ENCODE data around the gene PPP4R3C. TPM values are rescaled to one million over a fixed set of nuclear protein-coding genes. Genes with fewer than 3 reads are reported as not detected.
"Not testable (repeated sequence)": the region's sequence is repeated elsewhere in the genome, so short reads cannot be mapped to it uniquely, and the experiment has no call there.

PPP4R3C gene
- total RNA-seq, 1 experiment from 2014 or later: not detected

GRCh38 chrX:27451324-27451723 lies 11.8 kb downstream of the PPP4R3C start:
- Mint-ChIP-seq H3K36me3 (ENCODE audit: insufficient read depth, unreplicated experiment) (no peaks in the 10 kb centered on the region), H3K4me1 (ENCODE audit: low read depth, unreplicated experiment) (peaks cover under 1% of the 10 kb centered on the region), H3K27ac (ENCODE audit: unreplicated experiment) (no peak overlapping the region), H3K9me3 (ENCODE audit: low read depth, unreplicated experiment) (no peaks in the 10 kb centered on the region), H3K27me3 (ENCODE audit: unreplicated experiment) (no peaks in the 10 kb centered on the region), H3K4me3 (ENCODE audit: low read depth, unreplicated experiment) (no peak overlapping the region)
- intact Hi-C loops (cut with micrococcal nuclease; ENCODE audit: unreplicated experiment): no loop called here
- DNase-seq: no peak
- TF ChIP-seq CTCF (IDR thresholded peaks at IDR 0.05; ENCODE audit: unreplicated experiment): no peak
- CTCF ChIA-PET: no interaction called here
- no TSS peak for BruUV-seq (replicated peaks)

- BruUV-seq (replicated peaks): no TSS peak
- CTCF ChIA-PET: no interaction called here
- Mint-ChIP-seq H3K27me3 (ENCODE audit: unreplicated experiment) (no peaks in the 10 kb centered on the region), H3K36me3 (ENCODE audit: insufficient read depth, unreplicated experiment) (peaks cover 7% of the 10 kb centered on the region), H3K27ac (ENCODE audit: unreplicated experiment) (peak overlapping the region; percentile 93), H3K4me1 (ENCODE audit: low read depth, unreplicated experiment) (peaks cover 17% of the 10 kb centered on the region), H3K9me3 (ENCODE audit: low read depth, unreplicated experiment) (no peaks in the 10 kb centered on the region), H3K4me3 (ENCODE audit: low read depth, unreplicated experiment) (no peak overlapping the region)
- DNase-seq: peak; percentile 14
- TF ChIP-seq CTCF (IDR thresholded peaks at IDR 0.05; ENCODE audit: unreplicated experiment): no peak
- intact Hi-C loops (cut with micrococcal nuclease; ENCODE audit: unreplicated experiment): loop anchor here (5.0 kb wide), 1 partner anchor 151 kb away; no protein-coding TSS in a partner anchor
These were observed 16.7 kb downstream of the PPP4R3C start for GRCh38 chrX:27446423-27446822.

- no TSS peak for BruUV-seq (replicated peaks)
- H3K27ac Mint-ChIP-seq (ENCODE audit: unreplicated experiment): peak overlapping the region; percentile 93
- H3K9me3 Mint-ChIP-seq (ENCODE audit: low read depth, unreplicated experiment): no peaks in the 10 kb centered on the region
- no peaks in the 10 kb centered on the region for H3K27me3 Mint-ChIP-seq (ENCODE audit: unreplicated experiment)
- DNase-seq: peak; percentile 53
- TF ChIP-seq CTCF (IDR thresholded peaks at IDR 0.05; ENCODE audit: unreplicated experiment): no peak
- H3K4me3 Mint-ChIP-seq (ENCODE audit: low read depth, unreplicated experiment): peak overlapping the region; percentile 50
- CTCF ChIA-PET: no interaction called here
- intact Hi-C loops (cut with micrococcal nuclease; ENCODE audit: unreplicated experiment): loop anchor here (5.0 kb wide), 1 partner anchor 152 kb away; no protein-coding TSS in a partner anchor
- peaks cover 7% of the 10 kb centered on the region for H3K36me3 Mint-ChIP-seq (ENCODE audit: insufficient read depth, unreplicated experiment)
- H3K4me1 Mint-ChIP-seq (ENCODE audit: low read depth, unreplicated experiment): peaks cover 17% of the 10 kb centered on the region
These were observed 17.7 kb downstream of the PPP4R3C start for GRCh38 chrX:27445438-27445837.

- DNase-seq: peak; percentile 7
- H3K36me3 Mint-ChIP-seq (ENCODE audit: insufficient read depth, unreplicated experiment): peaks cover 7% of the 10 kb centered on the region
- CTCF ChIA-PET: no interaction called here
- intact Hi-C loops (cut with micrococcal nuclease; ENCODE audit: unreplicated experiment): no loop called here
- no peak overlapping the region for H3K4me3 Mint-ChIP-seq (ENCODE audit: low read depth, unreplicated experiment)
- no peaks in the 10 kb centered on the region for H3K27me3 Mint-ChIP-seq (ENCODE audit: unreplicated experiment)
- H3K4me1 Mint-ChIP-seq (ENCODE audit: low read depth, unreplicated experiment): peaks cover 17% of the 10 kb centered on the region
- no peaks in the 10 kb centered on the region for H3K9me3 Mint-ChIP-seq (ENCODE audit: low read depth, unreplicated experiment)
- BruUV-seq (replicated peaks): no TSS peak
- no peak for TF ChIP-seq CTCF (IDR thresholded peaks at IDR 0.05; ENCODE audit: unreplicated experiment)
- peak overlapping the region; percentile 93 for H3K27ac Mint-ChIP-seq (ENCODE audit: unreplicated experiment)
These were observed 18.8 kb downstream of the PPP4R3C start for GRCh38 chrX:27444093-27444908.

GRCh38 chrX:27442392-27442791 lies 20.7 kb downstream of the PPP4R3C start:
- H3K36me3 Mint-ChIP-seq (ENCODE audit: insufficient read depth, unreplicated experiment); H3K27me3 Mint-ChIP-seq (ENCODE audit: unreplicated experiment); CTCF ChIA-PET; H3K4me3 Mint-ChIP-seq (ENCODE audit: low read depth, unreplicated experiment); BruUV-seq (replicated peaks); intact Hi-C loops (cut with micrococcal nuclease; ENCODE audit: unreplicated experiment); H3K9me3 Mint-ChIP-seq (ENCODE audit: low read depth, unreplicated experiment); H3K27ac Mint-ChIP-seq (ENCODE audit: unreplicated experiment); DNase-seq: not testable (repeated sequence)
- H3K4me1 Mint-ChIP-seq (ENCODE audit: low read depth, unreplicated experiment): peaks cover 17% of the 10 kb centered on the region
